H1 (cell line): ENCODE measurements around the gene UPB1. TPM values are rescaled to one million over a fixed set of nuclear protein-coding genes. Genes with fewer than 3 reads are reported as not detected.

Experiments
- CHD1 ChIP-seq: IDR thresholded peaks from 2 replicates; pipeline ENCODE4 v1.6.1; 2012; ENCODE audit warnings: low read depth, low read length, improper control_type of control experiment
- CHD7 ChIP-seq: fragments of 300-600 bp; sonication (generic); IDR thresholded peaks from 2 replicates; pipeline ENCODE4 v1.7.1; 2012; ENCODE audit warnings: low read length, moderate library complexity, mild to moderate bottlenecking, inconsistent platforms; ENCODE audit not compliant: insufficient replicate concordance
- TAF7 ChIP-seq: optimal IDR thresholded peaks from 2 replicates; pipeline ENCODE3; 2011; ENCODE audit warnings: low read depth, mild to moderate bottlenecking, inconsistent platforms, low read length, moderate library complexity, borderline replicate concordance
- TEAD4 ChIP-seq: IDR thresholded peaks from 2 replicates; pipeline ENCODE4 v1.6.1; 2012; ENCODE audit warnings: low read depth, low read length, inconsistent platforms, mixed read lengths
- polyA plus RNA-seq, 7 experiments: library from polyadenylated mRNA; depleted of rRNA in 3 of 7; stranded (reverse) in 5 of 7; unstranded in 2 of 7; fragments of >200 nt in 5 of 7; fragments of 200-250 nt in 2 of 7; gene quantifications; 1 replicate in 5 of 7; 2 replicates in 1 of 7; 4 replicates in 1 of 7; pipeline versions ENCODE4 v1.2.1 to v1.2.3, GENCODE V29; 2011 to 2013; ENCODE audit warnings: missing spikeins in 2 of 7, mixed read lengths in 2 of 7
- total RNA-seq: library from RNA; stranded (reverse); fragmentation: NEBNext Ultra II Directional; extraction: Animal tissue kit (Norgen Biotek cat#: 25700); gene quantifications from 2 replicates; pipeline ENCODE4 v1.2.1, GENCODE V29; 2021
- TF ChIP-seq, protein P1 (sequence below): IDR thresholded peaks from 2 replicates; pipeline ENCODE4 v1.6.1; 2012; ENCODE audit warnings: inconsistent platforms

The UPB1 gene
- total and polyA plus RNA-seq, 2 of the 8 experiments (the other 6 are each of a cell fraction or from before 2014, with no cell fraction given) = 0.09 TPM; not detected in 1

DNA sequence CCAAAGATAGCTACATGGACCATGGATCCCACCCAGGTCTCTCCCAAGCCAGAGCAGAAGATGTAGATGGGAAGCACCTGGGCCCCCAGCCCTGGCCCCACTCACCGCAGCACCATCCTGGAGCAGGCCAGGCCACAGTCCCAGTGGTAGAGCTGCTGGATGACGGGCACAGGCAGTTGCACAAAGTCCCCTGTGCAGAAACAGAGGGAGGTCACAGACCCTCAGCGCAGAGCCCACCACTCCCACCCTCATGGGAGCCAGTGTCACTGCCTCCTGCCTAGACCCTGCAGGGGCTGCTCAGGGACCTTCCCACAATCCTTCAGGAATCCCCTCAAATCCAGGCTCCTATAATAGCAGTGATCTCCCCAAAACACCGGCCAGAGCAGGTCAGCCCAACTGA, 53.7 kb downstream of the UPB1 start (continued):
- TF ChIP-seq CHD7 (no peak), CHD1 (no peak), TAF7 (no peak), TEAD4 (no peak)
- TF ChIP-seq, protein P1, sequence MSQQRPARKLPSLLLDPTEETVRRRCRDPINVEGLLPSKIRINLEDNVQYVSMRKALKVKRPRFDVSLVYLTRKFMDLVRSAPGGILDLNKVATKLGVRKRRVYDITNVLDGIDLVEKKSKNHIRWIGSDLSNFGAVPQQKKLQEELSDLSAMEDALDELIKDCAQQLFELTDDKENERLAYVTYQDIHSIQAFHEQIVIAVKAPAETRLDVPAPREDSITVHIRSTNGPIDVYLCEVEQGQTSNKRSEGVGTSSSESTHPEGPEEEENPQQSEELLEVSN = no peak
